SK-N-SH (cell line): Measurements from ENCODE around the gene GLTPD2. TPM values are rescaled to one million over a fixed set of nuclear protein-coding genes. Genes with fewer than 3 reads are reported as not detected.

ENCODE experiments used
- CTCF ChIA-PET: fragments of 300-600, 350-600 bp; formaldehyde crosslinking; extraction: SDS; loops from one replicate; lab custom pipeline; 2021; lab: Yijun Ruan, JAX
- POLR2A ChIA-PET: fragments of 350-600 bp; sonication (Branson Sonifier 250); formaldehyde crosslinking; extraction: SDS; loops from one replicate; lab custom pipeline; 2020; ENCODE audit warnings: antibody characterized with exemption, inconsistent platforms; lab: Yijun Ruan, JAX
- DNase-seq: peaks from one replicate; pipeline ENCODE4 v3.0.0; 2012
- H2AFZ ChIP-seq: fragments of 200-600 bp; sonication (generic); 2 replicates; pipeline ENCODE4 v1.8.1; 2016; ENCODE audit warnings: antibody characterized with exemption, mild to moderate bottlenecking, low read depth
- H3F3A ChIP-seq: fragments of 200-600 bp; sonication (generic); replicated peaks from 2 replicates; pipeline ENCODE3; 2016; ENCODE audit warnings: antibody characterized with exemption, mild to moderate bottlenecking; ENCODE audit not compliant: insufficient read depth
- H3K27ac ChIP-seq, 2 experiments: fragments of 200-500 bp in 1 of 2; fragments of 200-600 bp in 1 of 2; sonication (Bioruptor generic) in 1 of 2; sonication (generic), shearing (Covaris generic) in 1 of 2; 2 replicates each; pipeline versions ENCODE4 v1.5.1 to v1.6.1; 2014 to 2016; ENCODE audit warnings: low read depth in 2 of 2, inconsistent platforms in 1 of 2, low read length in 1 of 2, mild to moderate bottlenecking in 1 of 2, mixed read lengths in 1 of 2
- H3K27me3 ChIP-seq: fragments of 200-600 bp; sonication (generic), shearing (Covaris generic); 2 replicates; pipeline ENCODE4 v1.6.1; 2016; ENCODE audit warnings: mixed run types; ENCODE audit not compliant: insufficient read depth
- H3K36me3 ChIP-seq, 2 experiments: fragments of 200-500 bp in 1 of 2; fragments of 200-600 bp in 1 of 2; sonication (Bioruptor generic) in 1 of 2; sonication (generic) in 1 of 2; replicated peaks in 1 of 2; 2 replicates each; pipeline versions ENCODE3 to v1.5.1; 2014 to 2016; ENCODE audit warnings: low read length in 1 of 2, mild to moderate bottlenecking in 1 of 2; ENCODE audit not compliant: insufficient read depth in 2 of 2, control insufficient read depth in 1 of 2
- H3K4me1 ChIP-seq, 2 experiments: fragments of 200-500 bp in 1 of 2; fragments of 200-600 bp in 1 of 2; sonication (Bioruptor generic) in 1 of 2; sonication (generic), shearing (Covaris generic) in 1 of 2; 2 replicates each; pipeline versions ENCODE4 v1.5.1 to v1.6.1; 2014 to 2016; ENCODE audit warnings: low read depth in 1 of 2, low read length in 1 of 2, mixed run types in 1 of 2; ENCODE audit not compliant: insufficient read depth in 2 of 2, control insufficient read depth in 1 of 2
- H3K4me2 ChIP-seq: fragments of 200-600 bp; sonication (generic), shearing (Covaris generic); 2 replicates; pipeline ENCODE4 v1.6.1; 2017; ENCODE audit warnings: mixed run types
- H3K4me3 ChIP-seq, 2 experiments: fragments of 200-500 bp in 1 of 2; fragments of 200-600 bp in 1 of 2; sonication (Bioruptor generic) in 1 of 2; sonication (generic), shearing (Covaris generic) in 1 of 2; 2 replicates each; pipeline versions ENCODE4 v1.5.1 to v1.8.1; 2014 to 2016; ENCODE audit warnings: low read depth in 2 of 2, inconsistent platforms in 1 of 2, low read length in 1 of 2, mild to moderate bottlenecking in 1 of 2, mixed read lengths in 1 of 2, moderate library complexity in 1 of 2
- H3K79me2 ChIP-seq: fragments of 200-600 bp; sonication (generic); 2 replicates; pipeline ENCODE4 v1.8.1; 2017; ENCODE audit warnings: mild to moderate bottlenecking; ENCODE audit not compliant: insufficient read depth
- H3K9ac ChIP-seq: fragments of 200-600 bp; sonication (generic); 2 replicates; pipeline ENCODE4 v1.6.1; 2017; ENCODE audit warnings: mixed run types
- H3K9me2 ChIP-seq: fragments of 200-600 bp; sonication (generic); 2 replicates; pipeline ENCODE4 v1.6.1; 2017; ENCODE audit warnings: mixed run types
- H3K9me3 ChIP-seq: fragments of 200-600 bp; sonication (generic); 2 replicates; pipeline ENCODE4 v1.6.1; 2017; ENCODE audit warnings: mixed run types, mild to moderate bottlenecking, moderate library complexity
- H4K20me1 ChIP-seq: fragments of 200-600 bp; sonication (generic); 2 replicates; pipeline ENCODE4 v1.6.1; 2017; ENCODE audit warnings: mild to moderate bottlenecking, mixed run types; ENCODE audit not compliant: insufficient read depth
- EZH2phosphoT487 ChIP-seq: fragments of 200-600 bp; sonication (generic); IDR thresholded peaks from 2 replicates; pipeline ENCODE4 v1.6.1; 2017; ENCODE audit warnings: low read depth, mixed run types, mild to moderate bottlenecking, antibody characterized with exemption, moderate library complexity, borderline replicate concordance
- FOSL2 ChIP-seq: IDR thresholded peaks from 2 replicates; pipeline ENCODE4 v1.4.0; 2012; ENCODE audit warnings: low read depth, mild to moderate bottlenecking, moderate library complexity, borderline replicate concordance
- RCOR1 ChIP-seq: fragments of 150-350 bp; IDR thresholded peaks from 2 replicates; pipeline ENCODE4 v1.6.1; 2017; ENCODE audit warnings: antibody characterized with exemption, low read length
- RFX5 ChIP-seq: IDR thresholded peaks from 2 replicates; pipeline ENCODE4 v1.6.1; 2012; ENCODE audit warnings: mild to moderate bottlenecking, improper control_type of control experiment, low read length
- SMC3 ChIP-seq: IDR thresholded peaks from 2 replicates; pipeline ENCODE4 v1.6.1; 2012; ENCODE audit warnings: low read depth, low read length, improper control_type of control experiment
- WGBS: methylation state at CpG from one replicate; pipeline ENCODE4 v1.1.6; 2017; ENCODE audit warnings: low lambda C conversion rate; 5-methylcytosine and 5-hydroxymethylcytosine counted together
- polyA plus RNA-seq, 3 experiments: library from polyadenylated mRNA; depleted of rRNA; stranded (reverse); fragments of >200 nt; gene quantifications; 2 replicates each; pipeline ENCODE4 v1.2.3, GENCODE V29; 2012
- TF ChIP-seq, protein P1 (sequence below): IDR thresholded peaks from 2 replicates; pipeline ENCODE4 v1.4.0; 2012; ENCODE audit warnings: low read depth, borderline replicate concordance
- TF ChIP-seq, protein P2 (sequence below): IDR thresholded peaks from 2 replicates; pipeline ENCODE4; 2012
- TF ChIP-seq, protein P3 (sequence below): fragments of 200-600 bp; sonication (generic); IDR thresholded peaks from 2 replicates; pipeline ENCODE4 v1.6.1; 2017; ENCODE audit warnings: antibody characterized with exemption, mild to moderate bottlenecking, moderate library complexity
- TF ChIP-seq, protein P4 (sequence below): fragments of 150-350 bp; IDR thresholded peaks from 2 replicates; pipeline ENCODE4 v1.6.1; 2016; ENCODE audit warnings: mild to moderate bottlenecking, low read depth, low read length

GLTPD2 gene
- polyA plus RNA-seq, 1 of the 3 experiments (the other 2 are of a cell fraction) = not detected

DNA sequence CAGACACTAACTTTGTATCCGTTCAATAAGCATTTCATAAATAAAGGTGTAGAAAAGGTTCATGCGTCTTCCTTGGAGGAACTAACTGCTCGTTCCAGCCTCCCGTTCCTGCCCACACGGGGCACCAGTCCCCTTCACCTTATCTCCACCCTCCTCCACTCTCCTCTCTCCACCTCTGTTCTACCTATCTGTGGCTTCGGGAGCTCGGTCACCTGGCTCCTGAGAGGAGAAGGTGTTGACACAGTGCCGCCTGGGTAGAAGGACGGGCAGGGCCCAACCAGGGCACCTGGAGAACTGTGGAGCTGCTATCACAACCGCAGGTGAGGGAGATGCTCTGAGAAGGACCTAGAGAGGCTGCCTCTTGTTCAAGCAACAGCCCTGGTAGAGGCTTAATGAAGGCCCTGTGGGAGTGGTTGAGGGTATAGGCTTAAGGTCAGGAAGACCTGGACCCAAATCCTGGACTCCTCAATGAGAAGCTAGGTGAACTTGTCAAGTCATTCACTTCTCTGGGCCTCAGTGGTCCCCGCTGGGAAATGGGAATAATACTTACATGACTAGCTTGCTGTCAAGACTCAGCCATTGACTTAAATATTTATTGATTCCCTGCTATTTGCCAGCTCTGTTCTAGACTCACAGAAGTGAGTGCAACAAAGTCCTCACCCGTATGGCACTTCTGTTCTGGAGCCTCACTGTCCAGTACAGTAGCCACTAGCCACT lies 34.8 kb downstream of the GLTPD2 start:
- Histone ChIP-seq H3K27me3 (no peaks in the 10 kb centered on the region), H3F3A (no peaks in the 10 kb centered on the region), H3K9me2 (no peaks in the 10 kb centered on the region), H3K79me2 (no peaks in the 10 kb centered on the region), H3K4me1 (no peaks in the 10 kb centered on the region), H3K9me3 (no peaks in the 10 kb centered on the region), H3K9ac (no peak overlapping the region), H2AFZ (no peak overlapping the region), H4K20me1 (no peaks in the 10 kb centered on the region), H3K27ac (no peak overlapping the region), H3K4me2 (no peak overlapping the region), H3K4me3 (no peak overlapping the region), H3K36me3 (peaks cover 0 to 4% of the 10 kb centered on the region in 2 experiments)
- TF ChIP-seq EZH2phosphoT487 (no peak), SMC3 (no peak), FOSL2 (no peak), RFX5 (no peak), RCOR1 (no peak)
- TF ChIP-seq, protein P1, sequence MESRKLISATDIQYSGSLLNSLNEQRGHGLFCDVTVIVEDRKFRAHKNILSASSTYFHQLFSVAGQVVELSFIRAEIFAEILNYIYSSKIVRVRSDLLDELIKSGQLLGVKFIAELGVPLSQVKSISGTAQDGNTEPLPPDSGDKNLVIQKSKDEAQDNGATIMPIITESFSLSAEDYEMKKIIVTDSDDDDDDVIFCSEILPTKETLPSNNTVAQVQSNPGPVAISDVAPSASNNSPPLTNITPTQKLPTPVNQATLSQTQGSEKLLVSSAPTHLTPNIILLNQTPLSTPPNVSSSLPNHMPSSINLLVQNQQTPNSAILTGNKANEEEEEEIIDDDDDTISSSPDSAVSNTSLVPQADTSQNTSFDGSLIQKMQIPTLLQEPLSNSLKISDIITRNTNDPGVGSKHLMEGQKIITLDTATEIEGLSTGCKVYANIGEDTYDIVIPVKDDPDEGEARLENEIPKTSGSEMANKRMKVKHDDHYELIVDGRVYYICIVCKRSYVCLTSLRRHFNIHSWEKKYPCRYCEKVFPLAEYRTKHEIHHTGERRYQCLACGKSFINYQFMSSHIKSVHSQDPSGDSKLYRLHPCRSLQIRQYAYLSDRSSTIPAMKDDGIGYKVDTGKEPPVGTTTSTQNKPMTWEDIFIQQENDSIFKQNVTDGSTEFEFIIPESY = no peak
- TF ChIP-seq, protein P2, sequence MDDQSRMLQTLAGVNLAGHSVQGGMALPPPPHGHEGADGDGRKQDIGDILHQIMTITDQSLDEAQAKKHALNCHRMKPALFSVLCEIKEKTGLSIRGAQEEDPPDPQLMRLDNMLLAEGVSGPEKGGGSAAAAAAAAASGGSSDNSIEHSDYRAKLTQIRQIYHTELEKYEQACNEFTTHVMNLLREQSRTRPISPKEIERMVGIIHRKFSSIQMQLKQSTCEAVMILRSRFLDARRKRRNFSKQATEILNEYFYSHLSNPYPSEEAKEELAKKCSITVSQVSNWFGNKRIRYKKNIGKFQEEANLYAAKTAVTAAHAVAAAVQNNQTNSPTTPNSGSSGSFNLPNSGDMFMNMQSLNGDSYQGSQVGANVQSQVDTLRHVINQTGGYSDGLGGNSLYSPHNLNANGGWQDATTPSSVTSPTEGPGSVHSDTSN = no peak
- TF ChIP-seq, protein P3, sequence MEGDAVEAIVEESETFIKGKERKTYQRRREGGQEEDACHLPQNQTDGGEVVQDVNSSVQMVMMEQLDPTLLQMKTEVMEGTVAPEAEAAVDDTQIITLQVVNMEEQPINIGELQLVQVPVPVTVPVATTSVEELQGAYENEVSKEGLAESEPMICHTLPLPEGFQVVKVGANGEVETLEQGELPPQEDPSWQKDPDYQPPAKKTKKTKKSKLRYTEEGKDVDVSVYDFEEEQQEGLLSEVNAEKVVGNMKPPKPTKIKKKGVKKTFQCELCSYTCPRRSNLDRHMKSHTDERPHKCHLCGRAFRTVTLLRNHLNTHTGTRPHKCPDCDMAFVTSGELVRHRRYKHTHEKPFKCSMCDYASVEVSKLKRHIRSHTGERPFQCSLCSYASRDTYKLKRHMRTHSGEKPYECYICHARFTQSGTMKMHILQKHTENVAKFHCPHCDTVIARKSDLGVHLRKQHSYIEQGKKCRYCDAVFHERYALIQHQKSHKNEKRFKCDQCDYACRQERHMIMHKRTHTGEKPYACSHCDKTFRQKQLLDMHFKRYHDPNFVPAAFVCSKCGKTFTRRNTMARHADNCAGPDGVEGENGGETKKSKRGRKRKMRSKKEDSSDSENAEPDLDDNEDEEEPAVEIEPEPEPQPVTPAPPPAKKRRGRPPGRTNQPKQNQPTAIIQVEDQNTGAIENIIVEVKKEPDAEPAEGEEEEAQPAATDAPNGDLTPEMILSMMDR = no peak
- TF ChIP-seq, protein P4, sequence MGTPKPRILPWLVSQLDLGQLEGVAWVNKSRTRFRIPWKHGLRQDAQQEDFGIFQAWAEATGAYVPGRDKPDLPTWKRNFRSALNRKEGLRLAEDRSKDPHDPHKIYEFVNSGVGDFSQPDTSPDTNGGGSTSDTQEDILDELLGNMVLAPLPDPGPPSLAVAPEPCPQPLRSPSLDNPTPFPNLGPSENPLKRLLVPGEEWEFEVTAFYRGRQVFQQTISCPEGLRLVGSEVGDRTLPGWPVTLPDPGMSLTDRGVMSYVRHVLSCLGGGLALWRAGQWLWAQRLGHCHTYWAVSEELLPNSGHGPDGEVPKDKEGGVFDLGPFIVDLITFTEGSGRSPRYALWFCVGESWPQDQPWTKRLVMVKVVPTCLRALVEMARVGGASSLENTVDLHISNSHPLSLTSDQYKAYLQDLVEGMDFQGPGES = no peak
- ChIA-PET CTCF (interaction anchor here (0.5 kb wide), 1 partner anchor 58 kb away, joined by 3 read pairs; no protein-coding TSS in a partner anchor), POLR2A (interaction anchor here (0.9 kb wide), 1 partner anchor 35 kb away, joined by 3 read pairs; no protein-coding TSS in a partner anchor)
- DNase-seq = no peak
- 88% methylated on average over 12 of the region's 12 CpGs for WGBS
